ENCODE data around the gene SLC44A3.

DNA sequence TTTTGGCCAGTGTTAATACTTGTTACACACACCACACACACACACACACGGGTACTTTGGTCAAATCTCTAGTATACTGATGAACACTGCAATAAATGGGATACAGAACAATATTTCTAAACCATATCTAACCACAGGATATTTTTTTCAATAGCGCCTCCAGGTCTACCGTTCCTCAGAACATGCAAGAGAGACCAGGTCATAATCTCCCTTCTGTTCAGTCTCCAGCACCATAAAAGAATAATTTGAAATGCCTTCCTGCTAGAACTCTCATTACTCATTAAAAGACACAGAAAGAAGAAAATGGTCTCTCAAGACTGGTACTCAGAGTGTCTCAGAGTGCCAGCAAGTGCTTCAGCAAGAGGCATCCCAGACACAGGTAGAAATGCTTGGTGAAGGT lies 11.5 kb upstream of the SLC44A3 start:
- TF ChIP-seq, protein P1, sequence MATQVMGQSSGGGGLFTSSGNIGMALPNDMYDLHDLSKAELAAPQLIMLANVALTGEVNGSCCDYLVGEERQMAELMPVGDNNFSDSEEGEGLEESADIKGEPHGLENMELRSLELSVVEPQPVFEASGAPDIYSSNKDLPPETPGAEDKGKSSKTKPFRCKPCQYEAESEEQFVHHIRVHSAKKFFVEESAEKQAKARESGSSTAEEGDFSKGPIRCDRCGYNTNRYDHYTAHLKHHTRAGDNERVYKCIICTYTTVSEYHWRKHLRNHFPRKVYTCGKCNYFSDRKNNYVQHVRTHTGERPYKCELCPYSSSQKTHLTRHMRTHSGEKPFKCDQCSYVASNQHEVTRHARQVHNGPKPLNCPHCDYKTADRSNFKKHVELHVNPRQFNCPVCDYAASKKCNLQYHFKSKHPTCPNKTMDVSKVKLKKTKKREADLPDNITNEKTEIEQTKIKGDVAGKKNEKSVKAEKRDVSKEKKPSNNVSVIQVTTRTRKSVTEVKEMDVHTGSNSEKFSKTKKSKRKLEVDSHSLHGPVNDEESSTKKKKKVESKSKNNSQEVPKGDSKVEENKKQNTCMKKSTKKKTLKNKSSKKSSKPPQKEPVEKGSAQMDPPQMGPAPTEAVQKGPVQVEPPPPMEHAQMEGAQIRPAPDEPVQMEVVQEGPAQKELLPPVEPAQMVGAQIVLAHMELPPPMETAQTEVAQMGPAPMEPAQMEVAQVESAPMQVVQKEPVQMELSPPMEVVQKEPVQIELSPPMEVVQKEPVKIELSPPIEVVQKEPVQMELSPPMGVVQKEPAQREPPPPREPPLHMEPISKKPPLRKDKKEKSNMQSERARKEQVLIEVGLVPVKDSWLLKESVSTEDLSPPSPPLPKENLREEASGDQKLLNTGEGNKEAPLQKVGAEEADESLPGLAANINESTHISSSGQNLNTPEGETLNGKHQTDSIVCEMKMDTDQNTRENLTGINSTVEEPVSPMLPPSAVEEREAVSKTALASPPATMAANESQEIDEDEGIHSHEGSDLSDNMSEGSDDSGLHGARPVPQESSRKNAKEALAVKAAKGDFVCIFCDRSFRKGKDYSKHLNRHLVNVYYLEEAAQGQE (IDR thresholded peaks at IDR 0.05; ENCODE audit: low read depth) = no peak
- TF ChIP-seq NFIC (IDR thresholded peaks at IDR 0.05) (no peak), EP300 (IDR thresholded peaks at IDR 0.05; ENCODE audit: borderline replicate concordance) (no peak), TEAD4 (IDR thresholded peaks at IDR 0.05) (no peak), CEBPB (IDR thresholded peaks at IDR 0.05) (no peak), RAD21 (IDR thresholded peaks at IDR 0.05; ENCODE audit: low read depth) (no peak), TAF1 (IDR thresholded peaks at IDR 0.05; ENCODE audit: low read depth) (no peak)
- TF ChIP-seq, protein P2, sequence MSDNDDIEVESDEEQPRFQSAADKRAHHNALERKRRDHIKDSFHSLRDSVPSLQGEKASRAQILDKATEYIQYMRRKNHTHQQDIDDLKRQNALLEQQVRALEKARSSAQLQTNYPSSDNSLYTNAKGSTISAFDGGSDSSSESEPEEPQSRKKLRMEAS (IDR thresholded peaks at IDR 0.05) = no peak
- TF ChIP-seq, protein P3, sequence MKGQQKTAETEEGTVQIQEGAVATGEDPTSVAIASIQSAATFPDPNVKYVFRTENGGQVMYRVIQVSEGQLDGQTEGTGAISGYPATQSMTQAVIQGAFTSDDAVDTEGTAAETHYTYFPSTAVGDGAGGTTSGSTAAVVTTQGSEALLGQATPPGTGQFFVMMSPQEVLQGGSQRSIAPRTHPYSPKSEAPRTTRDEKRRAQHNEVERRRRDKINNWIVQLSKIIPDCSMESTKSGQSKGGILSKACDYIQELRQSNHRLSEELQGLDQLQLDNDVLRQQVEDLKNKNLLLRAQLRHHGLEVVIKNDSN (IDR thresholded peaks at IDR 0.05) = no peak

All from Ishikawa (cell line).